GDM1 (cell line): ENCODE data around the gene GRAP.

ENCODE experiments used
- DNase-seq: peaks from one replicate; lab custom pipeline; 2025; lab: John Stamatoyannopoulos, UW

GRAP gene

DNA sequence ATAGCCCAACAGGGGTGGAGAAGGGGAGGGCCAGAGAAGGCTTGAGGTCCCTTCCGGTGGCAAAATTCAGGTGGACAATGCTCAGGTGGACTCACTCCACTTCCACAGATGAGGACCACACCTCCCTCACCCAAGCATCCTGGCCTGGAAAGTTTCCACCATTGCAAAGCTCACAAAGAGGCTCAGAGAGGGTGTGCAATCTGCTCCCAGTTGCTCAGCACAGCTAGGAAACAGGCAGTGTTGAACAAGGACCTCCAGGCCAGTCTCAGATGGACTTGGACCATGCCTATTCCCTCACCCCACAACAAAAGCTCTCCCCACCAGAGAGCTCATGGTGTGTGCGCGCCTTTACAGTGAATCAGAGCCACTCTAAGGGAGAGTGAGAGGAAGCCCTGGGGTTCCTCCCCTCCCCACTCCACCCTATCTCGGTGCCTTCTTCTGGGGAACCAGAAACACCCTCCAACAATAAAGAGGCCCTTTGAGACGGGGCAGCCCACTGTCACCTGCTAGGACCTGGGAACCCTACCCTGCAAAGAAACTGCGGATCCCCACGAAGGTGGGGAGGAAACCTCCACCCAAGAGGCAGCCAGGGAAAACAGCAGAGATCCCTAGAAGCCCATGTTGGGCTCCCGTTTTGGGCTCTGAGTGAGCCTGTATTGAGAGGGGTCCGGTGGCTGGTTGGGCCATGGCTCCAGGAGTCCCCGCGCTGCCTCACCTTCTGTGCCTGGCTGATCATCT lies 43.8 kb downstream of the GRAP start:
- DNase-seq = no peak

- DNase-seq = no peak
These were observed 44.7 kb downstream of the GRAP start for GRCh38 chr17:19001907-19002590.

DNA sequence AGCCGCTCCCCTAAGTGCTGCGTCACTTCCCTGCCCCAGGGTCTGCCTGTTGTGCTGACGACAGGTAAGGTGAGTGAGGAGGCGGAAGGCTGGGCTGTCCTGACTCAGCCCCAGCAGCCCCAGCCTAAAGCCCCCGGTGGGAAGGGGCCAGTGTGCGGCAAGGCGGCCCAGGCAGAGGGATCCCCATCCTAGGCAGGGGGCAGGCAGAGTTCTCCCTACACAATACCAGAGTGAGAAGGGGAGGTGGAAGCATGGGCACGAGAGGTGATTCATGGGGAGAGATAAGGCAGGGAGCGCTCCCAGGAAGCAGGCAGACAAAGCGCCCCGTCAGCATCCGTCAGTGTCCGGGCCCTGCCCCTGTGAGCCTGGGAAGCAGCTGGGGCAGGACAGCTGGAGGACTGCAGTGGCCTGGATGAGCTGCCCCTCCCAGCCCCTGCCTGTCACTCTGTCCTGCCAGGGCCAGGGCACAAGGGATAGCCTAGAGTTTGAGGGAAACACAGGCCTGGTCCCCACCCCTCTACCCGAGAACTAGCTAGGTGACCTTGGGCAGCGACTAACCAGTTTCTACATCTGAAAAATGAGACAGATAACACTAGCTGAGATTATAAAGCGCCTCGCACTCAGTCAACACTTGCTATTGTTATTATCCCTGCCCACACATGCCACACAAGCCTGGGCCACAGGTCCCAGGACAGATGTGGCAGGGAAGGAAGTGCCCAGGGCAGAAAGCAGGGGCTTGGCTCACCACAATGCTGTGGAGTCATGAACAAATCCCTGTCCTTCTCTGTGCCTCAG lies 46.0 kb downstream of the GRAP start:
- DNase-seq = no peak

- DNase-seq = no peak
These were observed 46.8 kb downstream of the GRAP start for GRCh38 chr17:18999911-19000310.

- DNase-seq = no peak
These were observed 47.4 kb downstream of the GRAP start for GRCh38 chr17:18999394-18999793.

- DNase-seq = no peak
These were observed 49.0 kb downstream of the GRAP start for GRCh38 chr17:18997650-18998196.

DNA sequence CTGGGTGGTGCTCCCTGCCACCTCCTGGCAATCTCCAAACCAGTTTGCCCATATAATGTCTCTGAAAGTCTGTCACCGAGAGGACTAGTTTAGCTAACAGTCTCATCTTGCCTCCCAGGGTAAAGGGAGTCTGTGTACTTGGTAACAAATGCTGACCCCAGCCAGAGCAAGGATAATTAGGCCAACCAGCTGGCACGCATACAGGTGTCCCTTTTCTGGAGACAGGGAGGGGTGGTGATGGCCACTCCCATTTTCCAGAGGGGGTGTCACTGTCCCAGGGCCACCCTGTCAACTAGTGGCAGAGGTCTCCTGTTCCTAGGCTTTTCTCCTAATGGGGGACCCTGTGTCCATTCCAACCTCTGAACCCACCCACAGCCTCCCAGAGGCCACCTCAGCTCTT lies 50.3 kb downstream of the GRAP start:
- no peak for DNase-seq

- no peak for DNase-seq
These were observed 51.5 kb downstream of the GRAP start for GRCh38 chr17:18995220-18995619.

- DNase-seq = no peak
These were observed 52.1 kb downstream of the GRAP start for GRCh38 chr17:18994631-18995030.

GRCh38 chr17:18993905-18994526 lies 52.7 kb downstream of the GRAP start:
- no peak for DNase-seq

DNA sequence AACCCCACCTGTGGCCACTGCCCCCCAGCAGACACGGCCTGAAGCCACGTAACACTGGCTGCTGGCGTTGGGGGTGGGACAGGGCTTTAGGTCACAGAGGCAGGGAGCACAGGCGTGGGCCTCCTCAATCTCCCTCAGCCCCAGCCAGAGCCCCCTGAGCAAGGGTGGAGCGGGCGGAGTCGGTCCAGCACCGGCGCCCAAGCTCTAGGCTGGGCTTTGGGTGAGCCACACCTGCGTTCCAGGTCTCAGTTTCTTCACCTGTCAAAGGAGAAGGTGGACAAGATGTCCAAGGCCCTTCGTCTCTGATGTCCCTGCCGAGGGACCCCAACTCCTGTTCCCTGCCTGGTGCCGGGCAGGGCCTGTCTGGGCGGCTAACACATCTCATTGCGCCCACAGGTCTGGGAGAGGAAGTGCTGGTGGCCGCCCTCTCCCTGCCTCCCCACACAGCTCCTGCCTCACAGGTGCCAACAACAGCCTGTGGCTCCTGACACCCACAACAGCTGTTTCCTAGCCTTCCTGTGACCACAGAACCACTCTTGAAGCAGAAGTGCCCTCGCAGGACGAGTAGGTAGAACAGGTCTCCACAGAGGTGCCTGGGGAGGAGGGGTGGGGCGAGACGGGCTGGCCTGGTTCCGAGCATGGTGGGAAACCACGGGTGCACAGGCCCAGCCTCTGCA lies 54.2 kb downstream of the GRAP start:
- DNase-seq = peak; percentile 77

DNA sequence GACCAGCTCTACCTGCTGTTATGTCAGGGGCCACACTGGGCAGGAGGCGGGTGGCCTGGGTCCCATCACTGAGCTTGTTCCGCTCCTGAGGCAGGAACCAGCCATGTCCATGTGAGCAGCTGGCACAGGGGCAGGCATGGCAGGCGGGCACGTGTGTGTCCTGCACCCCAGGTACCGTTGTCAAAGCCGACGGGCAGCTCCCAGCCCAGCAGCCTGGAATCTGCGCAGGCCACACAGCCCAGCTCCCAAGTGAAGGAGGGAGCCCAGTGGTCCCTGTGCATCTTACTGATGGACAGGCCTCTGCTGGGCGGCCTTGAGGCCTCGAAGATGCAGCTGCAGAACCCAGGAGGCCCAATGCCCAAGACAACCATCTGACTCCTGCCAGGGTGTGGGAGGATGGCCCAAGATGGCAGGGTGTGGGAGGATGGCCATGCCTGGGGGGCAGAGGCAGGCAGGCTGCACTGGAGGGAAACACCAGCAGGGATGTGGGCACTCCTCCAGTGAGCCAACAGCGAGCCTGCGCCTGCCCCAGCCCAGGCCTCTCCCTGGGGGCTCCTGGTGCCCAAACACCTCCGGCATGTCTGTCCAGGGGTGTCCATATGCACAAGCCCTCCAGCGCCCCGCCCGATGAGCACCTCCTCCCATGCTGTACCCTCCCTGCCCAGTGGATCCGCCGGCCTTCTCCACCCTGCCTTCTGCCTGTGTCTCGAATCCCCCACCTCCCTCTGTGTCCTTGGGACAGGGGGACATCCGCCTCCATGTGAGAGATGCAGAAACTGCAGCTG lies 55.0 kb downstream of the GRAP start:
- no peak for DNase-seq

DNA sequence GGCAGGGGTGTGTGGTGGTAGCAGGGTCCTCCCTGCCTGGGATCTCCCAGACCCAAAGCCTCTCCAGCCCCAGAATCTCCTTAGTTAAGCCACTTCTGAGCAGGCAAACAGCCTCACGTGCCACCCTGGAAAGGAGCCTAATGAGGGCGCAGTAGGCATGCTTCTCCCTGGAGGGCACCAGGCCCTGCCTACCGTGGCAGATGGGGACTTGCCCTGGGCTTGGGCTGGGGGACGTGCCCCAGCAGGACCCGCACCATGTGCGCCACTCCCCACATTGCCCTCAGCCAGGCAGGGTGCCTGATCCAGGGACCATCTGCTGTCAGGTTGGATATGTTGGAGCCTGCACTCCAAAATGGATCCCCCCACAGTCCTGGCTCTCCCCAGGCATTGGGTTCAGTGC lies 56.4 kb downstream of the GRAP start:
- no peak for DNase-seq

- DNase-seq = no peak
These were observed 58.1 kb downstream of the GRAP start for GRCh38 chr17:18988546-18989173.

DNA sequence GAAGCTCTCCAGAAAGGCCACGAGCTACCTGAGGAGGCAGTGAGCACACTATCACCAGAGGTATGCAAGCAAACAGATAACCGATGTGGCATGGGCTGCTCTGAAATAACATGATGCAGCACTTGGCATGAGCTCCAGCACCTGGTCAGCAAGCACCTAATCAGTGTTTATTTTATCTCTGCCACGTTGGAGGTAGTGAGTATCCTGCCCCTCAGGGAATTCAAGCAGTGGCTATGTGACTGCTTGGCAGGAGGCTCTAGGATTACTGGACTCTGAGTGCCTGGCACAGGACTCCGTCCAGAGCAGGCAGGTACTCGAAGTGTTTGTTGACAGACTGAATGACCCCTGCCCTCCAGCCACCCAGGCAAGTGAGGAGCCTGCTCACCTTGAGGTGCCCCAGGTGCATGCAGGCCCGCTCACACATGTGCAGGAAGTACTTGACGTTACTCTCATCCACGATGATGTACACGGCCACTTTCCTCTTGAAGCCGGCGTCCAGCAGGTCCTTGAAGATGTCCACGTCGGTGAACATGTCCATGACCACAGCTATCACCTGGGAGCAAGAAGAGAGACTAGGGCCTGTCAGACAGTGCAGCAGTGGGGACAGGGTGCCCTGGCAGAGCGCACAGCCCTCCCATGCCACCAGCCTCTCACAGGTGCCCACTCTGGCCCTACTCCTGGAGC lies 58.8 kb downstream of the GRAP start:
- DNase-seq = no peak

GRCh38 chr17:18987230-18987610 lies 59.5 kb downstream of the GRAP start:
- no peak for DNase-seq

DNA sequence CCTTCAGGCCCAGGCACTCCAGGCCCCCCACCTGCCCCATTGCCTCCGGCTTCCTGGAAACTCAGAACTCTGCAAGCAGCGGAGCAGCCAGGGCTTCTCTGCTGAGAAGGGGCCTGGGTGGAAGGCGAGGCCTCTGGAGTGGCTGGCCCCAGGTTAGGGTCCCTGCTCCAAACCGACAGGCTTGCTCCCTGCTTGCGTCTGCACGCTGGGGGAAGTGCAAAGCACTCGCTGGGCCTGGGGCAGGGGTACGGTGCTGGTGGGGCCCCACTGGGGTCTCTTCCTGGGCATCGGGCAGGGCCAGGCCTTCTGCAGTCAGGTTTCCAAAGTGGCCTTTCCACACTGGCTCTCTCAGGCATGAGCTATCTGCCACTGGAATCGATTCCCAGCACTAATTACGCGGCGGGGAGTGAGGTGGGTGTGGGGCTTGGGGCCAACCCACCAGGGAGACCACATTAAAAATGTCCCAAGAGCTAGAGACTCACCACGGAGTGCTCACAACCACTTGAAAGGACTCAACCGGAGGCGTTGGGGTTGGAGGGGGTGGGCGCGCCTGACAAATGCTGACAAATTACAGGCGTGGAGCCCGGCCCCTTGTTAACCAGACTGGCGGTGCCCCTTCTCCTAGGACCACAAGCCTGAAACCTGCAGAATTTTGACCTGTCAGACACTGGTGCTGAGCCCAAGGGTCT lies 60.1 kb downstream of the GRAP start:
- no peak for DNase-seq

- DNase-seq = no peak
These were observed 61.3 kb downstream of the GRAP start for GRCh38 chr17:18985475-18985874.
